Measurements from ENCODE around the gene CPNE9. TPM values are rescaled to one million over a fixed set of nuclear protein-coding genes. Genes with fewer than 3 reads are reported as not detected.

CPNE9 gene
- total and polyA plus RNA-seq, 2 of the 13 experiments (the other 11 are each of a cell fraction or from before 2014, with no cell fraction given) = 0.20 TPM; not detected in 1

- BruUV-seq (replicated peaks) = no TSS peak
- CTCF ChIA-PET (ENCODE audit: low intra/inter-chr PET ratio, low total read pairs) = no interaction called here
- 90% methylated on average over 2 of the region's 3 CpGs for WGBS (ENCODE audit: low lambda C conversion rate)
Measured at GRCh38 chr3:9686703-9687102, 16.9 kb upstream of the CPNE9 start.

More at GRCh38 chr3:9686703-9687102, 16.9 kb upstream of the CPNE9 start:
- in situ Hi-C loops (cut with HindIII; ENCODE audit: extremely low pct_ligation_motif_present, low pct_unique_long_range_greater_than_20kb) = no loop called here
- ATAC-seq (no peak), DNase-seq (ENCODE audit: low spot score) (no peak), FAIRE-seq (no peak)
- H3K9me3 ChIP-seq (ENCODE audit: low read length) = no peaks in the 10 kb centered on the region
- peaks cover 50 to 88% of the 10 kb centered on the region in 2 experiments for H3K36me3 ChIP-seq (replicated peaks in 1 of 2; ENCODE audit: control insufficient read depth in 1 of 2, insufficient read depth in 2 of 2, low read length in 2 of 2)
- H3K9ac ChIP-seq (ENCODE audit: insufficient read depth, low read depth, low read length) = no peak overlapping the region
- no peaks in the 10 kb centered on the region for H3K79me2 ChIP-seq (ENCODE audit: insufficient read depth, low read length)
- intact Hi-C loops (cut with micrococcal nuclease; ENCODE audit: unreplicated experiment) = no loop called here
- H3K4me2 ChIP-seq (ENCODE audit: low read depth, low read length) = no peak overlapping the region
- H3K27ac ChIP-seq (ENCODE audit: extremely low read length, insufficient read depth, low read length) = no peak overlapping the region
- H2AFZ ChIP-seq (ENCODE audit: low read length) = no peak overlapping the region
- H3K4me1 ChIP-seq (ENCODE audit: insufficient read depth, low read length) = peaks cover 6% of the 10 kb centered on the region
- H4K20me1 ChIP-seq (ENCODE audit: insufficient read depth, low read length) = peaks cover 3% of the 10 kb centered on the region; the same call in 1 of the 2 replicates
- TF ChIP-seq RELA (CRISPR knock-in tag; IDR thresholded peaks at IDR 0.05) (no peak), ADNP (CRISPR knock-in tag; IDR thresholded peaks at IDR 0.05) (no peak), PRDM4 (CRISPR knock-in tag; IDR thresholded peaks at IDR 0.05; ENCODE audit: borderline replicate concordance) (no peak), ZFX (CRISPR knock-in tag; IDR thresholded peaks at IDR 0.05; ENCODE audit: low read depth) (no peak), EZH2 (conservative IDR thresholded peaks at IDR 0.05; ENCODE audit: low read depth, low read length) (no peak), RXRA (CRISPR knock-in tag; IDR thresholded peaks at IDR 0.05) (no peak), ZNF513 (CRISPR knock-in tag; conservative IDR thresholded peaks at IDR 0.05) (no peak), PRDM10 (CRISPR knock-in tag; IDR thresholded peaks at IDR 0.05; ENCODE audit: low read depth) (no peak), ZNF430 (CRISPR knock-in tag; IDR thresholded peaks at IDR 0.05) (no peak), PRDM15 (CRISPR knock-in tag; IDR thresholded peaks at IDR 0.05) (no peak), PLSCR1 (CRISPR knock-in tag; IDR thresholded peaks at IDR 0.05; ENCODE audit: borderline replicate concordance) (no peak), ZNF3 (CRISPR knock-in tag; IDR thresholded peaks at IDR 0.05) (no peak)
- no peaks in the 10 kb centered on the region for H3K27me3 ChIP-seq (ENCODE audit: control insufficient read depth in 1 of 2, insufficient read depth in 2 of 2, low read length in 2 of 2)
- no peak overlapping the region for H3K4me3 ChIP-seq (replicated peaks in 1 of 3; ENCODE audit: insufficient read depth in 1 of 3, low read depth in 2 of 3, low read length in 3 of 3)
- POLR2A ChIA-PET = no interaction called here

All from HepG2 (cell line).